ENCODE results near the gene RINL. TPM values are rescaled to one million over a fixed set of nuclear protein-coding genes. Genes with fewer than 3 reads are reported as not detected.

The RINL gene
- total and polyA plus RNA-seq, 12 donors: 1.6 to 14.5 (median 3.1) TPM

GRCh38 chr19:38908911-38909310 is 30.8 kb upstream of the RINL start:
- Histone ChIP-seq H3K27ac (no peak overlapping the region), H3K4me1 (no peaks in the 10 kb centered on the region), H3K27me3 (peaks cover 0 to 22% (median 14%) of the 10 kb centered on the region in 7 donors), H3K9me3 (no peaks in the 10 kb centered on the region), H3K36me3 (peaks cover 0 to 52% (median 20%) of the 10 kb centered on the region in 9 donors), H3K4me3 (no peak overlapping the region)
- intact Hi-C loops (cut with DNase I): no loop called here
- no peak for TF ChIP-seq CTCF (IDR thresholded peaks at IDR 0.05)
- no peak for DNase-seq
- ATAC-seq: no peak
- 74 to 80% methylated on average over 10 of the region's 10 CpGs for WGBS, 2 donors

GRCh38 chr19:38907670-38908069 is 29.6 kb upstream of the RINL start:
- Histone ChIP-seq H3K4me1 (peaks cover 0 to 6% (median 0%) of the 10 kb centered on the region in 9 donors), H3K27ac (no peak overlapping the region), H3K4me3 (no peak overlapping the region), H3K27me3 (peaks cover 0 to 20% (median 14%) of the 10 kb centered on the region in 7 donors), H3K36me3 (peaks cover 0 to 56% (median 20%) of the 10 kb centered on the region in 9 donors), H3K9me3 (no peaks in the 10 kb centered on the region)
- no peak for DNase-seq
- no peak for ATAC-seq
- TF ChIP-seq CTCF (IDR thresholded peaks at IDR 0.05): no peak
- 94 to 96% methylated on average over 12 of the region's 12 CpGs for WGBS, 2 donors
- intact Hi-C loops (cut with DNase I): no loop called here

- Histone ChIP-seq H3K36me3 (peaks cover 0 to 56% (median 20%) of the 10 kb centered on the region in 9 donors), H3K4me3 (no peak overlapping the region), H3K9me3 (no peaks in the 10 kb centered on the region), H3K4me1 (peaks cover 0 to 9% (median 0%) of the 10 kb centered on the region in 9 donors), H3K27ac (no peak overlapping the region), H3K27me3 (peaks cover 0 to 17% (median 14%) of the 10 kb centered on the region in 7 donors)
- 95 to 96% methylated on average over 29 of the region's 29 CpGs for WGBS, 2 donors
- TF ChIP-seq CTCF (IDR thresholded peaks at IDR 0.05): no peak
- DNase-seq (no peak), ATAC-seq (no peak)
- intact Hi-C loops (cut with DNase I): no loop called here
Observed at GRCh38 chr19:38907227-38907626, 29.2 kb upstream of the RINL start.

GRCh38 chr19:38905620-38906019 is 27.5 kb upstream of the RINL start:
- 98% methylated on average over 4 of the region's 4 CpGs for WGBS, 2 donors
- no peak for DNase-seq
- Histone ChIP-seq H3K9me3 (peaks cover 0 to 5% (median 0%) of the 10 kb centered on the region in 11 donors), H3K36me3 (peaks cover 0 to 56% (median 20%) of the 10 kb centered on the region in 9 donors), H3K27ac (no peak overlapping the region), H3K4me1 (peaks cover 0 to 15% (median 7%) of the 10 kb centered on the region in 9 donors), H3K27me3 (peaks cover 0 to 1% (median 0%) of the 10 kb centered on the region in 7 donors), H3K4me3 (no peak overlapping the region)
- intact Hi-C loops (cut with DNase I): no loop called here
- peak in 1 of 8 donors; percentile 7 for ATAC-seq
- TF ChIP-seq CTCF (IDR thresholded peaks at IDR 0.05): no peak
